Calu3 (cell line): ENCODE results near the gene TSG101. TPM values are rescaled to one million over a fixed set of nuclear protein-coding genes. Genes with fewer than 3 reads are reported as not detected.

Experiments used
- BruUV-seq: library from RNA; stranded (reverse); fragments of 400-500 nt; replicated peaks from 2 replicates; lab custom pipeline; 2021; lab: Mats Ljungman, UMichigan
- CTCF ChIA-PET: fragments of 300-600 bp; sonication (Branson Sonifier 250); formaldehyde crosslinking; loops from one replicate; lab custom pipeline; 2022; ENCODE audit warnings: antibody characterized with exemption; lab: Charles Lee
- DNase-seq: peaks from one replicate; pipeline ENCODE4 v3.0.0; 2022
- H3K27ac Mint-ChIP-seq: one replicate; pipeline ENCODE4 v1.8.0; 2022; ENCODE audit warnings: mixed read lengths; ENCODE audit not compliant: unreplicated experiment
- H3K27me3 Mint-ChIP-seq: one replicate; pipeline ENCODE4 v1.8.0; 2022; ENCODE audit warnings: mixed read lengths; ENCODE audit not compliant: unreplicated experiment
- H3K36me3 Mint-ChIP-seq: one replicate; pipeline ENCODE4 v1.8.0; 2022; ENCODE audit warnings: mild to moderate bottlenecking, moderate library complexity, mixed read lengths; ENCODE audit not compliant: insufficient read depth, unreplicated experiment
- H3K4me1 Mint-ChIP-seq: one replicate; pipeline ENCODE4 v1.8.0; 2022; ENCODE audit warnings: mild to moderate bottlenecking, low read depth, mixed read lengths; ENCODE audit not compliant: unreplicated experiment
- H3K4me3 Mint-ChIP-seq: one replicate; pipeline ENCODE4 v1.8.0; 2022; ENCODE audit warnings: mild to moderate bottlenecking, low read depth, moderate library complexity, mixed read lengths; ENCODE audit not compliant: unreplicated experiment
- H3K9me3 Mint-ChIP-seq: one replicate; pipeline ENCODE4 v1.8.0; 2022; ENCODE audit warnings: low read depth, mixed read lengths; ENCODE audit not compliant: unreplicated experiment
- CTCF ChIP-seq: fragments of 200-600 bp; IDR thresholded peaks from one replicate; pipeline ENCODE4 v1.8.0; 2022; ENCODE audit warnings: antibody characterized with exemption; ENCODE audit not compliant: unreplicated experiment
- intact Hi-C: fragments of 100-400 bp; cut with micrococcal nuclease; formaldehyde crosslinking; loops from one replicate; pipeline ENCODE4 v1.10.0; 2022; ENCODE audit not compliant: unreplicated experiment
- total RNA-seq: library from RNA; stranded (reverse); gene quantifications from 2 replicates; pipeline ENCODE4 v1.2.3, GENCODE V29; 2022

The TSG101 gene
- total RNA-seq, 1 experiment from 2014 or later: 61.8 TPM

- Mint-ChIP-seq H3K27me3 (no peaks in the 10 kb centered on the region), H3K4me1 (peaks cover 9% of the 10 kb centered on the region), H3K9me3 (no peaks in the 10 kb centered on the region), H3K4me3 (no peak overlapping the region), H3K36me3 (no peaks in the 10 kb centered on the region), H3K27ac (no peak overlapping the region)
- no peak for TF ChIP-seq CTCF
- intact Hi-C loops: no loop called here
- BruUV-seq: no TSS peak
- DNase-seq: no peak
- CTCF ChIA-PET: interaction anchor here (0.7 kb wide), 1 partner anchor 725 kb away, joined by 3 read pairs; no protein-coding TSS in a partner anchor
These were observed 64.8 kb downstream of the TSG101 start for GRCh38 chr11:18461909-18462308.

- no peak overlapping the region for H3K27ac Mint-ChIP-seq
- TF ChIP-seq CTCF: no peak
- H3K36me3 Mint-ChIP-seq: no peaks in the 10 kb centered on the region
- no peak overlapping the region for H3K4me3 Mint-ChIP-seq
- H3K4me1 Mint-ChIP-seq: peaks cover 9% of the 10 kb centered on the region
- H3K27me3 Mint-ChIP-seq: no peaks in the 10 kb centered on the region
- H3K9me3 Mint-ChIP-seq: no peaks in the 10 kb centered on the region
- no TSS peak for BruUV-seq
- intact Hi-C loops: no loop called here
- CTCF ChIA-PET: interaction anchor here (0.6 kb wide), 1 partner anchor 218 kb away, joined by 3 read pairs; no protein-coding TSS in a partner anchor
- DNase-seq: no peak
These were observed 67.1 kb downstream of the TSG101 start for GRCh38 chr11:18459634-18460033.

GRCh38 chr11:18457450-18457849 is 69.3 kb downstream of the TSG101 start:
- CTCF ChIA-PET: no interaction called here
- Mint-ChIP-seq H3K27ac (no peak overlapping the region), H3K9me3 (no peaks in the 10 kb centered on the region), H3K27me3 (no peaks in the 10 kb centered on the region), H3K36me3 (no peaks in the 10 kb centered on the region), H3K4me1 (peaks cover 9% of the 10 kb centered on the region), H3K4me3 (no peak overlapping the region)
- no peak for TF ChIP-seq CTCF
- intact Hi-C loops: no loop called here
- no TSS peak for BruUV-seq
- DNase-seq: no peak

- CTCF ChIA-PET: no interaction called here
- BruUV-seq: no TSS peak
- Mint-ChIP-seq H3K9me3 (no peaks in the 10 kb centered on the region), H3K36me3 (no peaks in the 10 kb centered on the region), H3K27me3 (no peaks in the 10 kb centered on the region), H3K27ac (no peak within 1 kb of the TSS), H3K4me3 (no peak within 1 kb of the TSS), H3K4me1 (peaks cover 9% of the 10 kb centered on the region)
- TF ChIP-seq CTCF: no peak
- DNase-seq: no peak
- intact Hi-C loops: no loop called here
These were observed 70.9 kb downstream of the TSG101 start, which contains the start of gene LDHAL6A for GRCh38 chr11:18455686-18456372. LDHAL6A (plus strand) TSS chr11:18455856; CDS start chr11:18456681, 825 bp downstream.
